NCI-H526 treated with DMSO at 0.1 percent for 48 hours (cell line): ENCODE results near the gene CCDC13.

Experiments
- DNase-seq: peaks from one replicate; lab custom pipeline; 2025; lab: John Stamatoyannopoulos, UW

The CCDC13 gene

GRCh38 chr3:42732829-42733459 lies 40.1 kb downstream of the CCDC13 start:
- DNase-seq, result no peak

- DNase-seq, result no peak
These were observed 40.7 kb downstream of the CCDC13 start for GRCh38 chr3:42732196-42732828.

GRCh38 chr3:42731476-42732195 lies 41.4 kb downstream of the CCDC13 start:
- DNase-seq, result no peak

GRCh38 chr3:42730706-42731420 lies 42.2 kb downstream of the CCDC13 start:
- no peak for DNase-seq

GRCh38 chr3:42730294-42730693 lies 42.8 kb downstream of the CCDC13 start:
- no peak for DNase-seq

GRCh38 chr3:42729404-42730145 lies 43.5 kb downstream of the CCDC13 start:
- no peak for DNase-seq

GRCh38 chr3:42728668-42729364 lies 44.2 kb downstream of the CCDC13 start:
- DNase-seq, result no peak

GRCh38 chr3:42728056-42728455 lies 45.0 kb downstream of the CCDC13 start:
- DNase-seq, result no peak

GRCh38 chr3:42725454-42725853 lies 47.6 kb downstream of the CCDC13 start:
- no peak for DNase-seq

GRCh38 chr3:42723219-42723618 lies 49.8 kb downstream of the CCDC13 start:
- DNase-seq, result no peak
